Measurements from ENCODE around the gene SLC9C1. TPM values are rescaled to one million over a fixed set of nuclear protein-coding genes. Genes with fewer than 3 reads are reported as not detected.

The SLC9C1 gene
- total and polyA plus RNA-seq, 2 of the 13 experiments (the other 11 are each of a cell fraction or from before 2014, with no cell fraction given), result not detected

DNA sequence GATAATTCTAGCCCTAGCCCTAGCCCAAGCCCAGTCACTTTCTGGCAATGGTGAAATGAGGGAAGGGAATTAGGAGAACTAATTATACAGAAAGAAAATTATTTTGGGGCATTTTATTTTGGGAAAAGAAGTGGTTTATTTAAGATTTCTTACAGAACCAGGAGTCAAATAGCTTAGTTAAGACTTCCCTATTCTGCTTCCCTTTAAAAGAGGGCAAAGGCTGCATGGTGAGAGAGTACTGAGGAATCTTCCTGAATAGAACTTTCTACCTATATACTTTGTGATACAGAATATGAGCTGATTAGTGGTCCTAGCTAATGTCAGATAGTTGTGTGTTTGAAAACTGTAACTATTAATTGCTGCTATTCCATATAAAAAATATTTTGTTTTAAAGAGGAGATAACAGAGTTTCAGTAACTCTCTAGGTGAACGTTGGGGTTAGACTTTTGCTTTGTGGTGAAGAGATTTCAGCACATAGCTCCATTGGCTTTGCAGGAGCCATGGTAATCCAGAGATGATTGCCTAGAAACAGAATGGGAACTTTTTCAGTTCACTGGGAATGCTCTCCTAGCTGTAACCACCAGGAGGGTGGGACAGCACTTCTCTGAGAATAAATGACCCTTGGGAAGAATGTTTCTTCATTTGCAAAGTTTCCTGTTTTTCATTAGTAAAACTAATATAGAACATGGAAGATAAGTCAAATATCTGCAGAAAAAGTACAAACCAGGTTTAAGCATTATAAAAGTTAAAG, 155.6 kb downstream of the SLC9C1 start:
- H2AFZ ChIP-seq (ENCODE audit: low read length), result no peak overlapping the region
- ChIA-PET POLR2A (no interaction called here), CTCF (ENCODE audit: low intra/inter-chr PET ratio, low total read pairs) (no interaction called here)
- H3K9ac ChIP-seq (ENCODE audit: insufficient read depth, low read depth, low read length), result no peak overlapping the region
- no peak overlapping the region for H3K4me3 ChIP-seq (replicated peaks in 1 of 3; ENCODE audit: insufficient read depth in 1 of 3, low read depth in 2 of 3, low read length in 3 of 3)
- H3K36me3 ChIP-seq (replicated peaks in 1 of 2; ENCODE audit: control insufficient read depth in 1 of 2, insufficient read depth in 2 of 2, low read length in 2 of 2), result no peaks in the 10 kb centered on the region
- BruUV-seq (replicated peaks), result no TSS peak
- H3K9me3 ChIP-seq (ENCODE audit: low read length), result no peaks in the 10 kb centered on the region
- no peaks in the 10 kb centered on the region for H3K27me3 ChIP-seq (ENCODE audit: control insufficient read depth in 1 of 2, insufficient read depth in 2 of 2, low read length in 2 of 2)
- no peak for DNase-seq (ENCODE audit: low spot score)
- in situ Hi-C loops (cut with HindIII; ENCODE audit: extremely low pct_ligation_motif_present, low pct_unique_long_range_greater_than_20kb), result loop anchor here (10.0 kb wide), 1 partner anchor 376 kb away; no protein-coding TSS in a partner anchor
- no peak overlapping the region for H3K27ac ChIP-seq (ENCODE audit: extremely low read length, insufficient read depth, low read length)
- no peak for FAIRE-seq
- 0% methylated on average over 1 of the region's 1 CpG for WGBS (ENCODE audit: low lambda C conversion rate)
- H3K4me2 ChIP-seq (ENCODE audit: low read depth, low read length), result no peak overlapping the region
- no peak for ATAC-seq
- intact Hi-C loops (cut with micrococcal nuclease; ENCODE audit: unreplicated experiment), result loop anchor here (10.0 kb wide), 1 partner anchor 156 kb away; the partner anchor contains the start of gene SLC9C1
- no peaks in the 10 kb centered on the region for H3K79me2 ChIP-seq (ENCODE audit: insufficient read depth, low read length)
- no peaks in the 10 kb centered on the region for H3K4me1 ChIP-seq (ENCODE audit: insufficient read depth, low read length)
- H4K20me1 ChIP-seq (ENCODE audit: insufficient read depth, low read length), result no peaks in the 10 kb centered on the region
- TF ChIP-seq KDM3A (CRISPR knock-in tag; IDR thresholded peaks at IDR 0.05; ENCODE audit: low read depth) (no peak), ARNT2 (CRISPR knock-in tag; IDR thresholded peaks at IDR 0.05; ENCODE audit: low read depth) (no peak), ZSCAN21 (CRISPR knock-in tag; IDR thresholded peaks at IDR 0.05; ENCODE audit: borderline replicate concordance) (no peak), SRSF9 (IDR thresholded peaks at IDR 0.05; ENCODE audit: borderline replicate concordance, insufficient read depth, low read depth, low read length, poor library complexity, severe bottlenecking) (no peak), TGIF2 (CRISPR knock-in tag; IDR thresholded peaks at IDR 0.05) (no peak), ELF1 (CRISPR knock-in tag; IDR thresholded peaks at IDR 0.05) (no peak), EHMT2 (IDR thresholded peaks at IDR 0.05; ENCODE audit: borderline replicate concordance, low read depth, low read length) (no peak), ZNF773 (CRISPR knock-in tag; IDR thresholded peaks at IDR 0.05; ENCODE audit: borderline replicate concordance) (no peak), ZNF10 (CRISPR knock-in tag; IDR thresholded peaks at IDR 0.05; ENCODE audit: borderline replicate concordance, low read depth) (no peak), MIXL1 (CRISPR knock-in tag; IDR thresholded peaks at IDR 0.05) (no peak), TSC22D2 (CRISPR knock-in tag; IDR thresholded peaks at IDR 0.05; ENCODE audit: borderline replicate concordance) (no peak), RCOR2 (CRISPR knock-in tag; IDR thresholded peaks at IDR 0.05) (no peak), ZNF451 (CRISPR knock-in tag; IDR thresholded peaks at IDR 0.05) (no peak)
- TF ChIP-seq, protein P1, sequence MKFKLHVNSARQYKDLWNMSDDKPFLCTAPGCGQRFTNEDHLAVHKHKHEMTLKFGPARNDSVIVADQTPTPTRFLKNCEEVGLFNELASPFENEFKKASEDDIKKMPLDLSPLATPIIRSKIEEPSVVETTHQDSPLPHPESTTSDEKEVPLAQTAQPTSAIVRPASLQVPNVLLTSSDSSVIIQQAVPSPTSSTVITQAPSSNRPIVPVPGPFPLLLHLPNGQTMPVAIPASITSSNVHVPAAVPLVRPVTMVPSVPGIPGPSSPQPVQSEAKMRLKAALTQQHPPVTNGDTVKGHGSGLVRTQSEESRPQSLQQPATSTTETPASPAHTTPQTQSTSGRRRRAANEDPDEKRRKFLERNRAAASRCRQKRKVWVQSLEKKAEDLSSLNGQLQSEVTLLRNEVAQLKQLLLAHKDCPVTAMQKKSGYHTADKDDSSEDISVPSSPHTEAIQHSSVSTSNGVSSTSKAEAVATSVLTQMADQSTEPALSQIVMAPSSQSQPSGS (CRISPR knock-in tag; IDR thresholded peaks at IDR 0.05), result no peak
- TF ChIP-seq, protein P2, sequence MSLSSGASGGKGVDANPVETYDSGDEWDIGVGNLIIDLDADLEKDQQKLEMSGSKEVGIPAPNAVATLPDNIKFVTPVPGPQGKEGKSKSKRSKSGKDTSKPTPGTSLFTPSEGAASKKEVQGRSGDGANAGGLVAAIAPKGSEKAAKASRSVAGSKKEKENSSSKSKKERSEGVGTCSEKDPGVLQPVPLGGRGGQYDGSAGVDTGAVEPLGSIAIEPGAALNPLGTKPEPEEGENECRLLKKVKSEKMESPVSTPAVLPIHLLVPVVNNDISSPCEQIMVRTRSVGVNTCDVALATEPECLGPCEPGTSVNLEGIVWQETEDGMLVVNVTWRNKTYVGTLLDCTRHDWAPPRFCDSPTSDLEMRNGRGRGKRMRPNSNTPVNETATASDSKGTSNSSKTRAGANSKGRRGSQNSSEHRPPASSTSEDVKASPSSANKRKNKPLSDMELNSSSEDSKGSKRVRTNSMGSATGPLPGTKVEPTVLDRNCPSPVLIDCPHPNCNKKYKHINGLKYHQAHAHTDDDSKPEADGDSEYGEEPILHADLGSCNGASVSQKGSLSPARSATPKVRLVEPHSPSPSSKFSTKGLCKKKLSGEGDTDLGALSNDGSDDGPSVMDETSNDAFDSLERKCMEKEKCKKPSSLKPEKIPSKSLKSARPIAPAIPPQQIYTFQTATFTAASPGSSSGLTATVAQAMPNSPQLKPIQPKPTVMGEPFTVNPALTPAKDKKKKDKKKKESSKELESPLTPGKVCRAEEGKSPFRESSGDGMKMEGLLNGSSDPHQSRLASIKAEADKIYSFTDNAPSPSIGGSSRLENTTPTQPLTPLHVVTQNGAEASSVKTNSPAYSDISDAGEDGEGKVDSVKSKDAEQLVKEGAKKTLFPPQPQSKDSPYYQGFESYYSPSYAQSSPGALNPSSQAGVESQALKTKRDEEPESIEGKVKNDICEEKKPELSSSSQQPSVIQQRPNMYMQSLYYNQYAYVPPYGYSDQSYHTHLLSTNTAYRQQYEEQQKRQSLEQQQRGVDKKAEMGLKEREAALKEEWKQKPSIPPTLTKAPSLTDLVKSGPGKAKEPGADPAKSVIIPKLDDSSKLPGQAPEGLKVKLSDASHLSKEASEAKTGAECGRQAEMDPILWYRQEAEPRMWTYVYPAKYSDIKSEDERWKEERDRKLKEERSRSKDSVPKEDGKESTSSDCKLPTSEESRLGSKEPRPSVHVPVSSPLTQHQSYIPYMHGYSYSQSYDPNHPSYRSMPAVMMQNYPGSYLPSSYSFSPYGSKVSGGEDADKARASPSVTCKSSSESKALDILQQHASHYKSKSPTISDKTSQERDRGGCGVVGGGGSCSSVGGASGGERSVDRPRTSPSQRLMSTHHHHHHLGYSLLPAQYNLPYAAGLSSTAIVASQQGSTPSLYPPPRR (CRISPR knock-in tag; IDR thresholded peaks at IDR 0.05; ENCODE audit: borderline replicate concordance), result no peak
- TF ChIP-seq, protein P3, sequence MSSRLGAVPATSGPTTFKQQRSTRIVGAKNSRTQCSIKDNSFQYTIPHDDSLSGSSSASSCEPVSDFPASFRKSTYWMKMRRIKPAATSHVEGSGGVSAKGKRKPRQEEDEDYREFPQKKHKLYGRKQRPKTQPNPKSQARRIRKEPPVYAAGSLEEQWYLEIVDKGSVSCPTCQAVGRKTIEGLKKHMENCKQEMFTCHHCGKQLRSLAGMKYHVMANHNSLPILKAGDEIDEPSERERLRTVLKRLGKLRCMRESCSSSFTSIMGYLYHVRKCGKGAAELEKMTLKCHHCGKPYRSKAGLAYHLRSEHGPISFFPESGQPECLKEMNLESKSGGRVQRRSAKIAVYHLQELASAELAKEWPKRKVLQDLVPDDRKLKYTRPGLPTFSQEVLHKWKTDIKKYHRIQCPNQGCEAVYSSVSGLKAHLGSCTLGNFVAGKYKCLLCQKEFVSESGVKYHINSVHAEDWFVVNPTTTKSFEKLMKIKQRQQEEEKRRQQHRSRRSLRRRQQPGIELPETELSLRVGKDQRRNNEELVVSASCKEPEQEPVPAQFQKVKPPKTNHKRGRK (CRISPR knock-in tag; IDR thresholded peaks at IDR 0.05), result no peak
